HuH-7 (cell line): Measurements from ENCODE around the gene TCL1A.
"Not testable (repeated sequence)": the region's sequence is repeated elsewhere in the genome, so short reads cannot be mapped to it uniquely, and the experiment has no call there.

Experiments
- DNase-seq: peaks from one replicate; pipeline ENCODE4 v3.0.0; 2011; ENCODE audit warnings: low spot score

TCL1A gene

GRCh38 chr14:95677179-95677835 lies 36.6 kb downstream of the TCL1A start:
- no peak for DNase-seq

DNA sequence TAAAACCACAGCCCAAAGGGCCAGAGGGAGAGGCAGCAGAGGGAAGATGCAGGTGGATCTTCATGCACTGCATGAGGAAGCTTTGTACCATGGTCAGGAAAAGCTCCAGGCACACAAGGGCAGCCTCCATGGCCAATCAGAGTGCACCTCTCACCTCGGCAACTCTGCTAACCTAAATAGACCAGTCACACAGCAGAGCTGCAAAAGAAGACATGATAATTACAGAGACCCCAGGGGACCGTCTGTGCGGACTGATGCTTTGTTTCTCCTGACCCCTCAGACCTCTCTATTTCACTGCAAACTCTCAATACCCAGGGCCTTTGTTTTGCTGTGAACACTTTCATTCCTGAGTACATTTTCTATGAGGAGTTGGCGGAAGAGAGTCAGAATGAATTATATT lies 38.4 kb downstream of the TCL1A start:
- DNase-seq: no peak

DNA sequence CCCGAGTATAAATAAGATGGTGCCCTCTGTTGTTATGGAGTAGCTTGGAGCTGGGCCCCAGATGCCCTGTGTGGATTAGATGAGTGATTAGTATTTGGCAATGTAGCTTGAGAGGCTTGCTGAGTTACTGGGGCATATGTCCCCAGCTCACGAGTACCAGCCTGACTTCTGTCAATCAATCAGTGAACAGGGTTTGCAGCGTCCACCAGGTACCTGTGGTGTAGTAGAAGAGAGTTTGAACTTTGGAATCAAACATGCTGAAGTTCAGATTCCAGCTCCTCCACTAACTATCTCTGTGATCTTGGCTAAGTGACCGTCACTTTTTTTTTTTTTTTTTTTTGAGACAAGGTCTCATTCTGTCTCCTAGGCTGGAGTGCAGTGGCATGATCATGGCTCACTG lies 39.3 kb downstream of the TCL1A start:
- DNase-seq: no peak

DNA sequence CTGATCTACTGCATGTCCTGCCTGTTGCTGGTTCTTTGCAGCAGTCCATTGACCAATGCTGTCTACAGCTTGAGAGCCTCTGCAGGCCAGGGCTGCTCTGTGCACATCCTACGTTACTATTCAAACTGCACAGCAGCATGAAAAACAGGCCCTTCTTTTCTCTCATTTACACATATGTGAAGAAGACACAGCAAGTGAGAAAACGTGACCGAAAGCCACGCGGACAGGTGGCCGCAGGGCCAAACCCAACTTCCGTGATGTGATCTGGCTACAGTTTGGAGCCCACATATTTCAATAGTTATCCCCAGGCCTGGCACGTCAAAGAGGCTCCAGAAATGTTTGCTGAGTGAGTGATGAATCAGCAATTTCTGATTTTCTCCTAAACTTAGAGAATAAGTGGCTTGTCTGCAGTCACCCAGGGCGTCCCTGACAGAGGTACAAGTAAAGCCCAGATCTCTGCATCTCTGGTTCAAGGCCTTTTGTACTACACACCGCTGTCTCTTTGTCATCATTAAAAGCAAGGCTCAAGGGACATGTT lies 45.6 kb downstream of the TCL1A start:
- DNase-seq: no peak

- no peak for DNase-seq
Measured at GRCh38 chr14:95667249-95667693, 46.7 kb downstream of the TCL1A start.

GRCh38 chr14:95666450-95666849 lies 47.5 kb downstream of the TCL1A start:
- DNase-seq: no peak

DNA sequence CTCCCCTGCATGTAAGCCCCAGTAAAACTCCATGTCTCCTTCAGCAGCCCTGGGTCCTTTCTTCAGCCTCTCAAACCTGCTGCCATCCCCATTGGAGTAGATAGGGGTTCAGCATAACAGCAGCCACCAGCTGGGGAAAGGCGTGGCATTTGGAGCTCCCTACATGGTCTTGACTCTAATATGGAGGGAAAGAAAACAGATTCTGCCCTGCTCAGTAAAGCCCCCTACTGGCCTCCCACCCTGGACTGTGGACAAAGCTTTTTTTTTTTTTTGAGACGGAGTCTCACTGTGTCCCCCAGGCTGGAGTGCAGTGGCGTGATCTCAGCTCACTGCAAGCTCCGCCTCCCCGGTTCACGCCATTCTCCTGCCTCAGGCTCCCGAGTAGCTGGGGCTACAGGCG lies 48.4 kb downstream of the TCL1A start:
- not testable (repeated sequence) for DNase-seq

DNA sequence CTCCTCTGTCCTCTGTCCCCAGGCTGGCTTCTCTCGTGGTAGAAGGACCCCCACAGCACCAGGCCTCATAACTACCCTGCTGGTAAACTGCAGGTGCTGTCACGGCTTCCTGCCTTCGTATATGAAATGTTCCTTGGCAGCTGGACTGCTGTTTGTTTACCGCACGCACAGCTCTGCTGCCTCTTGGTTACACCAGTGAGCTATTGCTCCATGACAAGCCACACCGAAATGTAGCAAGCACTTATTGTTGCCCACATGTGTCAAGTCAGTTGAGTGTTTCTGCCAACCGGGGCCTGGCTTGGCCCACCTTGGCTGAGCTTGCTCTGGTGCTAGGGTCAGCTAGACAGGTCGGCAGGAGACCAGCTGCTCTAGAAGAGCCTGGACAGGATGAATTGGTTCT lies 49.4 kb downstream of the TCL1A start:
- no peak for DNase-seq

GRCh38 chr14:95664066-95664465 lies 49.9 kb downstream of the TCL1A start:
- DNase-seq: no peak

GRCh38 chr14:95663226-95663797 lies 50.6 kb downstream of the TCL1A start:
- no peak for DNase-seq

DNA sequence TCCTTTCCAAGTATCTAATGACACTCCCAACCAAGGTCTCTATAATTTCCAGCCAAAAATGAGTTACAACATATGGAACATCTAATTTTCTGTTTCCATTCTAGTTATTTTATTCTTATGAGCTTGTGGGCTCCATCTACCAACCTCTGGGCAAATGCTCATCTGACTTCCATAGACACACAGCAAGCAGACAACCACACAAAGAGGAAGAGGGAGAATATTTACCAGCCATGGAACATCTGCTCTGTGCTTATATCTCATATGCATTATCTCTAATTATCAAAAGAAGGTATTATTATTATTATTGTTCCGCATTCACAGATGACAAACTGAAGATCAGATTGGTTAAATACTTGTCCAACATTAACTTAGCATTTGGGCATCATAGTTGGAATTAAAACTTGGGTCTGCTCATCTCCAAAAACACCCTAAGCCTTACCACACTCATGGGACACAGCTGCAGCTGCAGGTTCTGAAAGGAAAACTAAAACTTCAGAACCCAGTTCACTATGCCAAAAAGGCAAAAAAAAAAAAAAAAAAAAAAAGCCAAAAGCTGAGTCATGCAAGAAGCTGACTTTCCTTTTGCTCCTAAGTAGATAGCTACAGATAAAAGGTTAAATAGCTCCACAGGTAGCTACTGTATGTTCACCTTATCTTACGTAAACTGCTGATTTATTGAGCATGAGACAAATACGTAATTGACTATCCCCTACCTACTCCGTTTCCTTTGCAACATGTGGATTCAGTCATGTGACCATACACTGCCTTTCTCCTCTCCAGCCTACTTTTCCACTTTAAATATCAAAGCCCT lies 51.3 kb downstream of the TCL1A start:
- no peak for DNase-seq

DNA sequence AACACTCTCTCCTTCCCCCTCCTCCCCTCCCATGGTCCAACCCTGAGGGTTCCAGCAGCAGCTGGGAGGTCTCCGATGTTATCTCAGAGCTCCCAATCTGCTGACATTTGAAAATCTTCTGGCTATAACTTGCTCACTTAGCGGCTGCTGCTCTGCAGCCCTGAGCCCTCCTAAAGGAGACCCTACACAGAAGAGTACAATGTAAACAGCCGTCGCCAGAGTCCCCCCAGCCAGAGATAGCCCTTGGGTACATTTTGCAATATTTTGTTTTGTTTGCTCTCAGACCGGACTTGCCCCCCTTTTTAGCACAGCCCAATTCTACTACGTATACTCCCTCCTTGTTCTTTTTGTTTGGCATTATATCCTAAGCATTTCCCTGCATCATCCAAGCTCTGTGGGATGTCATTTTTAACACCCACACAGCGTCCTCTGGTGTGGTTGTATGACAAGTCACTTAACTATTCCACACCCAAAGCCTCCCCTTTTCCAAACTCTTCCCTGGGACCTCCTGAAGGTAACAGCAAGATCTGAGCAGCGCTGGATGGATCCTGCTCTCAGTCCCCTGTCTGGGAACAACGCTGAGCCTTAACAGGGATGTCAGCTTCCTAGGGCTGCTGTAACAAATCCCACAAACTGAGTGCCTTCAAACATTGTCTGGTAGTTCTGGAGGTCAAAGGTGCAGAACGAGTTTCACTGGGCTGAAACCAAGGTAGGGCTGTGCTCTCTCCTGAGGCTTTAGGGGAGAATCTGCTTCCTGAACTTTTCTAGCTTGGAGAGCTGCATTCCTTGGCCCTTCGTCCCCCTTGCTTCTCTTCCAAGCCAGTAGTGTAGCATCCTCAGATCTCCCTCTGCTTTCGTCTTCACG lies 53.0 kb downstream of the TCL1A start:
- DNase-seq: no peak

DNA sequence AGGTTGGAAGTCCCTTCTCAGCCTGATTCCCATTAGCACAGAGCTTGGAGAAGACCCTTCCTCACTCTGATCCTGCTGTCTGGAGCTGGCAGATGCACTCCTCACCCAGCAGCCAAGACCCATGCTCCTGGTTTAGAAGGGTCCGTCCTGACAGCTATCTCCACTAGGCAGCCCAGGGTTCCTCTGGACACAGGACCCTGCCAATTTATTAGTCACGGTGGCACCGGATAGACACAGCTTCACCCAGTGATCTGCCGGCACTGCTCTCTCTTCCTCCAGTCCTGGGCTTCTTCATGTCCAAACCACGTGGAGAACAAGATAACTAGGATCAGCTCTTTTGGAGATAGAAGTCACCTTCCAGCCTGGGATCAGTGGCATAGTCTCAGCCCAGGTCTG lies 53.9 kb downstream of the TCL1A start:
- DNase-seq: no peak
